IPS DF 6.9 (cell line): Measurements from ENCODE around the gene KRTAP5-2.

Source experiments
- DNase-seq: peaks from one replicate; pipeline ENCODE4 v3.0.0-alpha.2; 2013; ENCODE audit warnings: low read depth, low spot score
- H3K27ac ChIP-seq: one replicate; pipeline ENCODE4 v1.5.1; 2013; ENCODE audit warnings: low read length, control low read depth
- H3K27me3 ChIP-seq: 2 replicates; pipeline ENCODE4 v1.6.1; 2013; ENCODE audit warnings: mild to moderate bottlenecking, low read length; ENCODE audit not compliant: control insufficient read depth, insufficient read depth
- H3K36me3 ChIP-seq: 2 replicates; pipeline ENCODE4 v1.6.1; 2013; ENCODE audit warnings: low read length; ENCODE audit not compliant: control insufficient read depth, insufficient read depth
- H3K4me1 ChIP-seq: 2 replicates; pipeline ENCODE4 v1.6.1; 2013; ENCODE audit warnings: low read length; ENCODE audit not compliant: control insufficient read depth, insufficient read depth
- H3K4me3 ChIP-seq: 2 replicates; pipeline ENCODE4 v1.5.1; 2013; ENCODE audit warnings: mild to moderate bottlenecking, low read length
- H3K9me3 ChIP-seq: 2 replicates; pipeline ENCODE4 v1.6.1; 2013; ENCODE audit warnings: low read length, inconsistent platforms; ENCODE audit not compliant: control insufficient read depth, insufficient read depth
- WGBS: extraction: QIAGEN DNeasy Blood & Tissue Kit; methylation state at CpG from one replicate; pipeline ENCODE4 v1.1.7; 2013; ENCODE audit warnings: mixed read lengths, missing lambda C conversion rate; ENCODE audit not compliant: insufficient read length, insufficient coverage; 5-methylcytosine and 5-hydroxymethylcytosine counted together

Gene KRTAP5-2

DNA sequence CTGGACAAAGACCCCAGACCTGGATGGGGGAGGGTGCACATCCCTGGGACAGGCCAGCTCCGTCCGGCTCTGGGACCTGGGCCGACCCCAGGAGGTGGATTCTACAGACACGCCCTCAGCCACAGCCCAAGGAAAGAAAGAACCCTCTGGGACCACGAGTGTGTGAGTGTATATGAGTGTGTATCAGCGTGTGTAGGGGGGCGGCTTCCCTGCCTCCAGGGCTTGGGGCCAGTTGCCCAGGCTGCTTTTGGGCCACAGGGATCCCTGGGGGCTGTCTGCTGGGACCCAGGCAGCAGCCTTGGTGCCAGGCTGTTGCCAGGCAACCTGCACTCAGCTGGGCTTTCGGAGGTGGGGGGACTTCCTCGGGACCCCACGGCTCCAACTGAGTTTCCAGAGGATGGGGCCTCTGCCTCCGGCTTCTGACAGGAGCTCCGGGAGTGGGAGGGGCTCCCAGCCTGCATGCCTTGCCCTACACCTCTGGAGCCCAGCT lies 34.9 kb downstream of the KRTAP5-2 start:
- H3K4me3 ChIP-seq: no peak overlapping the region
- H3K4me1 ChIP-seq: peaks cover 22% of the 10 kb centered on the region
- H3K27me3 ChIP-seq: no peaks in the 10 kb centered on the region
- no peaks in the 10 kb centered on the region; the same call in 1 of the 2 replicates for H3K36me3 ChIP-seq
- no peak for DNase-seq
- H3K9me3 ChIP-seq: no peaks in the 10 kb centered on the region
- no peak overlapping the region for H3K27ac ChIP-seq
- no CpG with 5 or more reads among the region's 12 CpGs for WGBS

DNA sequence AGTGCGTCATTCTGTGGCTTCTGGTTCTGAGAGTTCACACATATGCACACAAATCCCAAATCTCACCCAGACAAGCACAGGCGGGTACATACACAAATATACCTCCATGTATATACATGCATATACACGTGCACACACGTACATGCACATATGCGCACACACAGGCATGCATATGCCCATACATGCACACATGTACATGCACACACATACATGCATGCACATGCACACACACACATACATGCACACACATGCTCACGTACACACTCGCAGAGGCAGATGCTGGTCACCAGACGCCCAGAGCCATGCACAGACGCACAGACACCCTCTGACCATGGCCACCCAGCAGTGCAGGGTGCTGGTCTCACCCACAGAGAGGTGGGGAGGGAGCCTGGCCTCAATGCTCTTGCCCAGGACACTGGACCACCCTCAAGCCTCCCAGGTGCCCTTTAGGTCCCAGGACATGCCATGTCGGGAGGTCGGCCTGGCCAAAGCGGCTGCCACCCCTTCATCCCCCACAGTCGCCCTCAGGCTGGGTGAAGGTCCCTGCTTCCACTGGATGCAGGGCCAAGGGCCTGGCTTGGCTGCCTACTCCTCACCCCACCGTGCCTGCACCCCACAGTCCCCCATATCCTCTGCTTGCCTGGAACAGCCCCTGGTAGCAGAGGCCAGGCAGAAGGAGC lies 35.5 kb downstream of the KRTAP5-2 start:
- Histone ChIP-seq H3K36me3 (no peaks in the 10 kb centered on the region; the same call in 1 of the 2 replicates), H3K27me3 (no peaks in the 10 kb centered on the region), H3K4me3 (no peak overlapping the region), H3K4me1 (peaks cover 24% of the 10 kb centered on the region), H3K27ac (no peak overlapping the region), H3K9me3 (no peaks in the 10 kb centered on the region)
- no CpG with 5 or more reads among the region's 14 CpGs for WGBS
- DNase-seq: no peak

- Histone ChIP-seq H3K27me3 (no peaks in the 10 kb centered on the region), H3K4me1 (peaks cover 25% of the 10 kb centered on the region), H3K36me3 (no peaks in the 10 kb centered on the region; the same call in 1 of the 2 replicates), H3K9me3 (no peaks in the 10 kb centered on the region), H3K27ac (no peak overlapping the region), H3K4me3 (no peak overlapping the region)
- WGBS: no CpG with 5 or more reads among the region's 5 CpGs
- DNase-seq: no peak
Measured at GRCh38 chr11:1561955-1562354, 36.1 kb downstream of the KRTAP5-2 start.

- no CpG with 5 or more reads among the region's 17 CpGs for WGBS
- Histone ChIP-seq H3K36me3 (no peaks in the 10 kb centered on the region; the same call in 1 of the 2 replicates), H3K4me1 (peaks cover 25% of the 10 kb centered on the region), H3K27ac (no peak overlapping the region), H3K4me3 (no peak overlapping the region), H3K27me3 (no peaks in the 10 kb centered on the region), H3K9me3 (no peaks in the 10 kb centered on the region)
- DNase-seq: no peak
Measured at GRCh38 chr11:1561266-1561665, 36.8 kb downstream of the KRTAP5-2 start.

GRCh38 chr11:1560649-1561251 lies 37.3 kb downstream of the KRTAP5-2 start:
- Histone ChIP-seq H3K36me3 (no peaks in the 10 kb centered on the region; the same call in 1 of the 2 replicates), H3K9me3 (no peaks in the 10 kb centered on the region), H3K27me3 (no peaks in the 10 kb centered on the region), H3K27ac (no peak overlapping the region), H3K4me3 (no peak overlapping the region), H3K4me1 (peaks cover 26% of the 10 kb centered on the region)
- no CpG with 5 or more reads among the region's 8 CpGs for WGBS
- no peak for DNase-seq

DNA sequence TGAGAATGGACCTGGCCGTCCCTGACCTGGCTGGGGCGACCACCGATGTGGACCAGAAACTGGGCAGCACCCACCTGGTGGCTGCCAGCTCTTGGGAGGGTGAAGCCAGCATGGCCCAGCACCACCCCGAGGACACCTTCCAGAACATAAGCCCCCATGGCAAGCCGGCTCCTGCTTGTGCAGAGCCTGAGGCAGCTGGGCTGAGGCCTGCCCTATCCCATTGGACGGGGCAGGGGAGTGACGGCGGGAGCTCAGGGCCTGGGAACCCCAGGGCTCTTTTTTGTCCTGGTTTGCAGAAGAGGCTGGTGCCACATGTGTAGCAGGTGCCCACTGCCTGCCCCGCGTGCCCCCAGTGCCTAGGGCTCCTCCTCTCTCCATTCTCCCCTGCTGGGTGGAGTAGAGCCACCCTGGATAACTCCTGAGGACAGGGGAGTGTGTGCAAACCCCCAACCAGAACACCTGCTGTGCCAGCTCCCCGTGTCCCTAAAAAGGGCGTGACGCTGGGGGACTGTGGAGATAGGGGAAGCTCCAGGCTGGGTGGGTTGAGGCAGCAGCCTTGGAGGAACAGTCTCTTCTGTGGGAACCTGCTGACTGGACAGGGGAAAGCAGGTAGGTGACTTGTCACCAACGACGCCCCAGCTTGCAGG lies 38.0 kb downstream of the KRTAP5-2 start:
- H3K4me3 ChIP-seq: no peak overlapping the region
- no peak for DNase-seq
- peaks cover 29% of the 10 kb centered on the region for H3K4me1 ChIP-seq
- no peaks in the 10 kb centered on the region; the same call in 1 of the 2 replicates for H3K36me3 ChIP-seq
- no peaks in the 10 kb centered on the region for H3K9me3 ChIP-seq
- WGBS: no CpG with 5 or more reads among the region's 15 CpGs
- H3K27ac ChIP-seq: no peak overlapping the region
- H3K27me3 ChIP-seq: no peaks in the 10 kb centered on the region

- H3K9me3 ChIP-seq: no peaks in the 10 kb centered on the region
- no peak for DNase-seq
- no peak overlapping the region for H3K4me3 ChIP-seq
- H3K27me3 ChIP-seq: no peaks in the 10 kb centered on the region
- H3K27ac ChIP-seq: no peak overlapping the region
- WGBS: no CpG with 5 or more reads among the region's 29 CpGs
- peaks cover 30% of the 10 kb centered on the region for H3K4me1 ChIP-seq
- no peaks in the 10 kb centered on the region; the same call in 1 of the 2 replicates for H3K36me3 ChIP-seq
Measured at GRCh38 chr11:1559111-1559951, 38.8 kb downstream of the KRTAP5-2 start.

DNA sequence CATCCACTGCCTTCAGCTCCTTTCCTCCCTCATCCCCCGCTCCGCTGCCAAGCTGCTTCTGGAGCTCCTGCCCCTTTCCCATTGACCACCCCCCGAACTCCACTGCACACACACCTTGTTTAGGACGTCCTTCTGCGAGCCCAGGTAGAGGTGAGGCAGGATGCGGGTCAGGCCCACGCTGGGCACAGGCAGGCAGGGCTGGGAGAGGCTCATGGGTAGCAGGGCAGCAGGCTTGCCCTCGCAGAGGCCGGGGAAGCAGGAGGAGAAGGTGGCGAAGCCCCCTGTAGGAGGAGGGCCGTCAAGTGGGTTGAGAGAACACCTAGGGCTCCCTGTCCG lies 39.4 kb downstream of the KRTAP5-2 start:
- no CpG with 5 or more reads among the region's 12 CpGs for WGBS
- H3K27me3 ChIP-seq: no peaks in the 10 kb centered on the region
- peaks cover 29% of the 10 kb centered on the region for H3K4me1 ChIP-seq
- no peak for DNase-seq
- no peak overlapping the region for H3K27ac ChIP-seq
- H3K4me3 ChIP-seq: no peak overlapping the region
- no peaks in the 10 kb centered on the region for H3K9me3 ChIP-seq
- H3K36me3 ChIP-seq: no peaks in the 10 kb centered on the region; the same call in 1 of the 2 replicates

DNA sequence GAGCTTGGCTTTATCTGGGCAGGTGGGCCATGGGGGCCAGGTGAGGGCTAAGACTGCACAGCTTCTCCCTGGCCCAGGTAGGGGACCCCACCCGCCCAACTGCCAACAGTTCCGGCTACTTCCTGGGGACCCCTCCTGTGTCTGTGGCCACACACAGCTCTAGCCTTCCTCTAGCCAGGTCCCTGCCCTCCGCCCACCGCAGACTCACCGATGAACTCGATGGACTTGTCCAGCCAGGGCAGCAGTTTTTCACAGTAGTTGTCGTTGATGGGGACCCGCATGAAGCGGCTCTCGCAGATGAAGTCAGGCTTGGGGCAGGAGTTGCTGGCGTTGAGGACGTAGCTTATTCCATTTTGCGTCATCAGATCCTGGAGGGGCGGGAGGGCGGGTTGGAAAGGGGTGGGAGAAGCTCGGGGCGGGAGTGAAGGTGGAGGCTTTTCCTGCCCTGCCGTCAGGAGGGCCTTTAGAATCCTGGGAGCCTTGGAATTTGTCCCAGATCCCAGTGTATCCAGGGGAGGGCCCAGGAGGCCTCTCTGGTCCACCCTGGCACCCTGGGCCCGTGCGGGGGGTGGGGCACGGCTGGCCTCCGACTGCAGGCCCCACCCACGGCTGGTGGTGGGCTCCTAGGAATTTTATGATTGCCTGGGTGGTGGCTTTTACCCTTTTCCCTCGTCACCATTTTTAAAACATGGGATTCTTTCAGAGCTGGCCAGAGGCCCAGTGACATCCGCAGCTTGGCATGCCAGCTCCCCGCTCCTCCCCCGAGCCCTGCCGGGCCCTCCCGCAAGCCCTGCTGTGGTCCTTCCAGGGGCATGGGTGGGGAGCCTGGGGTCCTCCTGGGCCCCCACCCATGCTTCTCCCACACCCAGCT lies 40.0 kb downstream of the KRTAP5-2 start:
- no peak overlapping the region for H3K4me3 ChIP-seq

More for the DNA sequence above, 40.0 kb downstream of the KRTAP5-2 start:
- H3K27ac ChIP-seq: no peak overlapping the region
- DNase-seq: no peak
- no CpG with 5 or more reads among the region's 29 CpGs for WGBS
- H3K9me3 ChIP-seq: no peaks in the 10 kb centered on the region
- H3K4me1 ChIP-seq: peaks cover 29% of the 10 kb centered on the region
- no peaks in the 10 kb centered on the region; the same call in 1 of the 2 replicates for H3K36me3 ChIP-seq
- no peaks in the 10 kb centered on the region for H3K27me3 ChIP-seq
